ENCODE measurements around the gene FHIT. TPM values are rescaled to one million over a fixed set of nuclear protein-coding genes. Genes with fewer than 3 reads are reported as not detected.

FHIT gene
- total RNA-seq, 1 donor from 2014 or later, result 16.1 TPM

DNA sequence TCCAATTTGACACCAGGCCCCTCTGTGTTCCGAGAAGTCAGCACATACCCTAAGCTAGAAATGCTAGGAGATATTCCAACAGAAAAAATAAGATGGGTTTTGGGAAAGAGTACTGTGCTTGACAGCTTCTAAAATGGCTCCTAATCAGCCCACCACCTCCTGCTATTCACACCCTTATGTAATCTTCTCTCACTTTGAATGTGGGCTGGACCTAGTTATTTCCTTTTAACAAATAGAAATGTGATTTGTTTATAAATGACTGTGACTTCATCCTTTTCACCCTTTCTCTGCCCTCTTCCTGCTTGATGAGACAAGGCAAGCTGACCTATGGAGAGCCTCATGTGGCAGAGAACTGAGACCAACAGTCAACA is 961.1 kb downstream of the FHIT start:
- TF ChIP-seq, protein P1, sequence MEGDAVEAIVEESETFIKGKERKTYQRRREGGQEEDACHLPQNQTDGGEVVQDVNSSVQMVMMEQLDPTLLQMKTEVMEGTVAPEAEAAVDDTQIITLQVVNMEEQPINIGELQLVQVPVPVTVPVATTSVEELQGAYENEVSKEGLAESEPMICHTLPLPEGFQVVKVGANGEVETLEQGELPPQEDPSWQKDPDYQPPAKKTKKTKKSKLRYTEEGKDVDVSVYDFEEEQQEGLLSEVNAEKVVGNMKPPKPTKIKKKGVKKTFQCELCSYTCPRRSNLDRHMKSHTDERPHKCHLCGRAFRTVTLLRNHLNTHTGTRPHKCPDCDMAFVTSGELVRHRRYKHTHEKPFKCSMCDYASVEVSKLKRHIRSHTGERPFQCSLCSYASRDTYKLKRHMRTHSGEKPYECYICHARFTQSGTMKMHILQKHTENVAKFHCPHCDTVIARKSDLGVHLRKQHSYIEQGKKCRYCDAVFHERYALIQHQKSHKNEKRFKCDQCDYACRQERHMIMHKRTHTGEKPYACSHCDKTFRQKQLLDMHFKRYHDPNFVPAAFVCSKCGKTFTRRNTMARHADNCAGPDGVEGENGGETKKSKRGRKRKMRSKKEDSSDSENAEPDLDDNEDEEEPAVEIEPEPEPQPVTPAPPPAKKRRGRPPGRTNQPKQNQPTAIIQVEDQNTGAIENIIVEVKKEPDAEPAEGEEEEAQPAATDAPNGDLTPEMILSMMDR (IDR thresholded peaks at IDR 0.05; ENCODE audit: unreplicated experiment), result no peak
- DNase-seq (ENCODE audit: low spot score, unreplicated experiment), result no peak
- Mint-ChIP-seq H3K27ac (no peak overlapping the region), H3K36me3 (ENCODE audit: insufficient read depth) (no peaks in the 10 kb centered on the region), H3K4me1 (ENCODE audit: low read depth) (no peaks in the 10 kb centered on the region), H3K4me3 (ENCODE audit: low read depth) (no peak overlapping the region), H3K27me3 (no peaks in the 10 kb centered on the region), H3K9me3 (ENCODE audit: low read depth) (peaks cover 4% of the 10 kb centered on the region)

GRCh38 chr3:60289341-60290121 is 961.7 kb downstream of the FHIT start:
- TF ChIP-seq, protein P1 (IDR thresholded peaks at IDR 0.05; ENCODE audit: unreplicated experiment), result no peak
- H3K36me3 Mint-ChIP-seq (ENCODE audit: insufficient read depth), result no peaks in the 10 kb centered on the region
- peaks cover 4% of the 10 kb centered on the region for H3K9me3 Mint-ChIP-seq (ENCODE audit: low read depth)
- no peak for DNase-seq (ENCODE audit: low spot score, unreplicated experiment)
- H3K4me3 Mint-ChIP-seq (ENCODE audit: low read depth), result no peak overlapping the region
- H3K4me1 Mint-ChIP-seq (ENCODE audit: low read depth), result no peaks in the 10 kb centered on the region
- H3K27ac Mint-ChIP-seq, result no peak overlapping the region
- H3K27me3 Mint-ChIP-seq, result no peaks in the 10 kb centered on the region

DNA sequence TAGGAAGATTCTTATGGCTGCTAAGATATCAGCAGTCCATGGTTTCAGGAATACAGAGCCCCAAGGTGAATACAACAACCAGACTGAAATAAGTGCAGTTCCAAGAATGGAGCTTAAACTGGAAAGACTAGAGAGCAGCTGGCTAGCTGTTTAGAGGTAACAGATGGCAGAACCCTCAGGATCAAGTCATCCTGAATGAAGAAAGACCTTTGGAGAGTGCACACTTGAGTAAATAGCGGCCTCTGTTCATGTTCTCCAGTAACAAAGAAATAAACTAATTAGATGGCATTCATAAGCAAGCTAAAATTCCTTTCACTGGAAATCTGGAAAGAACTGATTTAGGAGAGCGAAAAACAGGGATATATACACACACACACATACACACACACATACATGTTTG is 968.4 kb downstream of the FHIT start:
- Mint-ChIP-seq H3K4me3 (ENCODE audit: low read depth) (no peak overlapping the region), H3K27me3 (no peaks in the 10 kb centered on the region), H3K27ac (no peak overlapping the region), H3K36me3 (ENCODE audit: insufficient read depth) (no peaks in the 10 kb centered on the region), H3K4me1 (ENCODE audit: low read depth) (peaks cover 1% of the 10 kb centered on the region), H3K9me3 (ENCODE audit: low read depth) (no peaks in the 10 kb centered on the region)
- TF ChIP-seq, protein P1 (IDR thresholded peaks at IDR 0.05; ENCODE audit: unreplicated experiment), result no peak
- no peak for DNase-seq (ENCODE audit: low spot score, unreplicated experiment)

- Mint-ChIP-seq H3K4me1 (ENCODE audit: low read depth) (peaks cover 1% of the 10 kb centered on the region), H3K27ac (no peak overlapping the region), H3K9me3 (ENCODE audit: low read depth) (peaks cover 4% of the 10 kb centered on the region), H3K36me3 (ENCODE audit: insufficient read depth) (no peaks in the 10 kb centered on the region), H3K4me3 (ENCODE audit: low read depth) (no peak overlapping the region), H3K27me3 (no peaks in the 10 kb centered on the region)
- TF ChIP-seq, protein P1 (IDR thresholded peaks at IDR 0.05; ENCODE audit: unreplicated experiment), result no peak
- DNase-seq (ENCODE audit: low spot score, unreplicated experiment), result no peak
Measured at GRCh38 chr3:60281970-60282369, 969.3 kb downstream of the FHIT start.

DNA sequence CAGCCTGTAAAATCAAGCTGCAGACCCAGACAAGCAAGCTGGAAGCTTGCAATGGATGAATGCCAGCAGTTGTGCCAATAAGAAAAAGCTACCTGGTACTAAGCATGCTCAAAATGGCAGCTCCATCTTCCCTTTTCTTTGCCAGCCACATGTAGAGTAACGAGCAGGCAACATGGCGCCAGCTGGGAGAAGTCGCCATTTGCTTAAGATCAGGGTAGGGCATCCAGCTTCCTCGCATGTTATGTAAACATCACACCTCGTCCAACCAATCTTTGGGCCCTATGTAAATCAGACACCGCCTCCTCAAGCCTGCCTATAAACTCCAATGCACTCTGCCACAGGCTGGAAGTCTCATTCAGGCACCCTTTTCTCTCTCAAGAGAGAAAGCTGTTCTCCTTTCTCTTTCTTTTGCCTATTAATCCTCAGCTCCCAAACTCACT is 973.9 kb downstream of the FHIT start:
- DNase-seq (ENCODE audit: low spot score, unreplicated experiment), result no peak

More for the DNA sequence above, 973.9 kb downstream of the FHIT start:
- Mint-ChIP-seq H3K27me3 (no peaks in the 10 kb centered on the region), H3K27ac (no peak overlapping the region), H3K36me3 (ENCODE audit: insufficient read depth) (peaks cover 1% of the 10 kb centered on the region), H3K4me3 (ENCODE audit: low read depth) (no peak overlapping the region), H3K9me3 (ENCODE audit: low read depth) (peaks cover 13% of the 10 kb centered on the region), H3K4me1 (ENCODE audit: low read depth) (peaks cover 9% of the 10 kb centered on the region)
- TF ChIP-seq, protein P1 (IDR thresholded peaks at IDR 0.05; ENCODE audit: unreplicated experiment), result no peak
